GM19372 (cell line): ENCODE data around the gene RAI1.

Experiments
- ATAC-seq: cut with Tn5 transposase; IDR thresholded peaks from one replicate; pipeline ENCODE4 v1.9.1; 2021; ENCODE audit warnings: mild to moderate bottlenecking, low read depth, moderate library complexity; ENCODE audit not compliant: unreplicated experiment

RAI1 gene

DNA sequence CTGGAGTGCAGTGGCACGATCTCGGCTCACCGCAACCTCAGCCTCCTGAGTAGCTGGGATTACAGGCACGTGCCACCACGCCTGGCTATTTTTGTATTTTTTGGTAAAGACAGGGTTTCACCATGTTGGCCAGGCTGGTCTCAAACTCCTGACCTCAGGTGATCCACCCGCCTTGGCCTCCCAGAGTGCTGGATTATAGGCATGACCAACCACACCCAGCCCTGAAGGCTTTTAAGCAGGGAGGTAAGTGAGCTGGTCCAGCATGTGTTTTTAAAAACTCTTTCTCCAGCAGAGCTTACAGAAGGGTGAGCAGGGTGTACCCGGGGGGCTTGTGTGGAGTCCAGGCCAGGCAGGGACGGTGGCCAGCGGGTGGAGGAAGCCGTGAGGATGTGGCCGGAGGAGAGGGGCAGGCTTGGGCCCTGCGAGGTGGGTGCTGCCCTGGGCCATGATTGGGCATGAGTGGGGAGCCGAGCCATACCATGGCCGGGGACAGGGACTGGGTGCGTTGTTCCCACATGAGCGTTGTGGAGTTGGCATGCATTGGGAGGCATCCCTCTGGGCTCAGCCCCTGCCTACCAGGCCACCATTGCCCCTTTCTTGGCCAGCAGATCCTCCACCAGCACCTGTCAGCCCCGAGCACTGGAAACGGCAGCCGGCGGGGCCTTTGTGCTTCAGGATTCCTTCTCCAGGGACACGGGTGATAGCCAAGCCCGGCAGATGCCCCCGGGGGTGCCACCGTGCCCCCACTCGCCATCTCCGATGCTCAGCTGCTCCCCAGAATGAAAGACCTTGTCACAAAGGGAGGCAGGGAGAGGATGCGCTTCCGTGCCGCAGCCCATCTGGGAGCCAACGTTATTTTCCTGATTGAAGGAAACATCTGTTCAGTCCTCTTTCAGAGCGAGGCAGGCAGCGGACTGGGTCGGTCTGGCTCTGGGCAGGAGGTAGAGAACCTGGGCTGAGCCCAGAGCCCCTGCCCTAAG lies 64.5 kb downstream of the RAI1 start:
- no peak for ATAC-seq

DNA sequence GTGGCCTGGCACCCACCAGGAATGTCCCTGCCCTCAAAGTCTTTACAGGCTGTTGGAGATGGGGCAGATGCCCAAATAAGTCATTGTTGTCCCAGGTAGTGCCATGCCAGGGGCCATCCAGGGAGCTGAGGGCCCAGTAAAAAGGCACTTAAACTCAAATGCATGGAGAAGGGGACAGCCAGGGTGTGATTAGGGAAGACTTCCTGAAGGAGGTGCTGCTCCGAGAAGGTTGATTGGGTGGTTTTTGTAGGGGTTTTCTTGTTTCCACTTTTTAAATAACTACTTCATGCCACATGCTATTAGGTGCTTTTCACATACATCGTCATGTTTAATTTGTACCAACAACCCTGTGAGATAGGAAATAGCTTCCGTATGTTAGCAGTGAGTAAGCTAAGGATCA lies 66.9 kb downstream of the RAI1 start:
- ATAC-seq, result no peak

DNA sequence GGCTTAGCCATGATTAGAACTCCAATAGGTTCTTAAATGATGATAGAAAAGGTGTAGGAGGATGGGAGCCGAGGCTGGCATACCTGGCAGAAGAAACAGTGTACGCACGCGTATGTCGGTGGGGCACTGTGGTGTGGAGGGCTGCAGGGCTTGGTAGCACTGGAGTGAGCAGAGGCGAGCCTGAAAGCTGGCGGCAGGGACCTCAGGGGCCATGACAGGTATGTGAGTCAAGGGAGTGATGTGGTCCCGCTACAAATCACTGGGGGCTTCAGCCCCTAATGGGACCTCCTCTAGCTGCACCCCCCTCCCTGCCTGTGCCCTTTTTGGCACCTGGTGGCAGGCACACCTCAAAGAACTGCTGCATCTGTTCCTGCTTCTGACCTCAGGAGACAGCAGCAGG lies 67.3 kb downstream of the RAI1 start:
- no peak for ATAC-seq

DNA sequence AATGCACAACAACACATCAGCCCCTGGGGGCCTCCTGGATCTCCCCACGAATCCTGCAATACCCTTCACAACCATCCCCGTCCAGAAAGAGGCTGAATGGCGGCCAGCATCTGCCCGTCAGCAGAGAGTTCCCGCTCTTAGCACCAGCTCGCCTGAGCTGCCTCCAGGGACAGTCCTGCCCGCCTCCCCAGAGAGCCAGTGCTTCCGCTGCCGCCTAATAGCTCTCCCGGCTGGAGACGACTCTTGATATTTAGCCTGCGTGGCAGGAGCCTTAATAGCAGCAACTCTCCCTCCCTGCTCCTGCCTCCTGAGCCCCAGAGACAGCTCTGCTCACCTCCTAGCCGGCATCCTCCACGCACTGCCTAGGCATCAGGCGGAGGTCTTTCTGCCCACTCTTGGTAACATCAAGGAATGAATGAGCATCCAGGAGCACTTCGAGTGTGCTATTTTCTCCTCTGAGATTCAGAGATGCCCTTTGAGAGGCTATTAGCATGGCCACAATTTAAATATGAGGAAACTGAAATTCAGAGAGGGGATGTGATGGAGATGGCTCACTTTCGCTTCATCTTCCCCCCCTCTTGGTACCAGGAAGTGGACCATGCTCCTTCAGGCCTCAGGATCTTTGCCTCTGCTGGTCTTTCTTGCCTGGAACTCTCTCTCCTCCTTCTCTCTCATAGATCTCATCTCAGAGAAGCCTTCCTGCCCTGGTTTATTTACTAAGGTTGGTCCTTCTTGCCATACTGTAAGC lies 67.9 kb downstream of the RAI1 start:
- ATAC-seq, result no peak

DNA sequence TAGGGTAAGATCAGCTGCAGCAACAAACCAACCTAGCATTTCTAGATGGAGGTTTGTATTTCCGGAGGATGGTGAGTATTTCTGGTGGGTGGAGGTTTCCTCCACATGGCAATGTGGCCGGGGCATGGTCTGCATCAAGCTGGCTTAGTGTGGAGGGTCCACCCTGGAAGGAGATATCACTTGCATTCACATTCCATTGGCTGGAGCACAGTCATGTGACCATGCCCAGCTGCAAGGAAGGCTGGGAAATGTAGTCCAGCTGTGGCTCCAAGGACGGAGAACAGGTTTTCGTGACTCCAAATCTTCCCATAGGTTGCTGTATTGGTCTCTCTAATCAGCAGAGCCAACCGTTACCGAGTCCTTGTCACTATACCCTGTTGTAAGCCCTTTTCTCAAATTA lies 68.7 kb downstream of the RAI1 start:
- no peak for ATAC-seq

DNA sequence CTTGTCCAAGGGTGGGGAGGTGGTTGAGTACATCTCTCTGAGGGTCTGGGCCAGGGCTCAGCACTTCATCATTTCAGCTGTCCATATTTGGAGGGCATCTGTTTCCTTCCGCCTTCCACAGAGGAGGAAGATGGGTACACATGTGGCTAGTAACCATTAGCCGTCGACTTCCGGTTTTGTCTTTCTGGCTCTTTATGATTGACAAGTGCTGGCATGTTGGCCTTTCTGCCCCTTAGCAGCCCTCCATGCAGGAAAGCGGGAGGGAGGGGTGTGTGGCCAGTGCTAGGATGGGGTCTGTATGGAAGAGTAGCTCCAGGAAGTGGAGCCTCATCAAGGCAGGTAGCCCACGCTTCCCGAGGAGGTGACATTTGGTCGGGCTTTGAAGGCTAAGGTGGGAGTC lies 69.6 kb downstream of the RAI1 start:
- ATAC-seq, result no peak

DNA sequence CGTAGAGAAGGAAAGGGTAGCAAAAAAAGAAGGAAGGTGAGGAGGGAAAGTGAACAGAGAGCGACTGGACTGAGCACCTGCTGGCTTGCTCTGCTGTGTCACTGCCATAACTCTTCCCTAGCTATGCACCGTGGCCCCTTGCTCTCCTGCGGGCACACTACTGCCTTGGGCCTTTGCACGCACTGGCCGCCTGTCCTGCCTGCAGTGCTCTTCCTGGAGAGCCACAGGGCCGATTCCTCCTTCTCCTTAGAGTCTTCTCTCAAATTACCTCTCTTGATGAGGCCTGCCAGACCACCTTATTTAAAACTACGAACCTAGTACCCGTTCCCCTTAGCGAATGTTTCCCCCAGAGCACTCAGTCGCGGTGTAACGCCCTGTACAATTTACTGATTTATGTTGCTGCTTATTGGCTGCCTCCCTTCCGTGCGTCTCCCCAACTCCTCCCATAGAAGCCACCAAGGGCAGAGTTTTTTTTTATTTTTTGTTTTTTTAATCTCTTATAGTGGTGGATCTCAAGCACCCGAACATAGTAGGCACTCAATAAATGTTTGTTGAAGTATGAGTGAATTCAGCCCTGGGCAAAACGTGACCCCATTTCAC lies 70.3 kb downstream of the RAI1 start:
- ATAC-seq, result no peak

DNA sequence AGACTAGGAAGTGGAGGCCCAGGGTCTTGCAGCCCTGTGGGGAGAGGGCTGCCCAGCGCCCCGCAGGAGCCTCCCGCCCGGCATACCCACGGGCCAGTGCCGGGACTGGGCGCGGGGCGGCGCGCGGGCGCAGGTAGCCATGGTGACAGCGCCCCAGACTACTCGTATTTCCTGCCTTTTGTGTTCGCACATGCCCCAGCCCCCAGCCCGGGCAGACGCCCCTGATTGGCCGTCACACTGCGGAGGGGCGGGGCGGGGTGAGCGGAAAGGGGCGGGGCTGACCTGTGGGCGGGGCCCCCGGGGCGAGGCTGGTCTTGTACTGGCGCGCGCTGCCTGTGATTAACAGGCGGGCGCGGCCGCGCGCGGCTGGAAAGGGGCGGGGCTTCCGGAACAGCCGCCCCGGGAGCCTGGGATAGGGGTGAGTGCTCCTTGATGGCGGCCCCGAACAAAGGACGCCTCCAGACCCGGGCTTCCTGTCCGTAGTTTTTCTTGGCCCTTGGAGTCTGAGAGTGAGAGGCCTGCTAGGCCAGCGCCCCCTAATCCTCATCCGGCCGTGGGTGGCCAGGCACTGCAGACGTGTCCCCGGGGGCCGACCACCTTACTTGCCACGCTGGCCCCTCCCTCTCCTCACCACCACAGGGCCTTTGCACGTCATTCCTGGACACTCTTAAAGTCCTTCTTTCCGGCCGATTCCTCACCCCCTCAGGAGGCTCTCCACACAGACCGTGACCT lies 71.0 kb downstream of the RAI1 start:
- ATAC-seq, result peak; percentile 87

DNA sequence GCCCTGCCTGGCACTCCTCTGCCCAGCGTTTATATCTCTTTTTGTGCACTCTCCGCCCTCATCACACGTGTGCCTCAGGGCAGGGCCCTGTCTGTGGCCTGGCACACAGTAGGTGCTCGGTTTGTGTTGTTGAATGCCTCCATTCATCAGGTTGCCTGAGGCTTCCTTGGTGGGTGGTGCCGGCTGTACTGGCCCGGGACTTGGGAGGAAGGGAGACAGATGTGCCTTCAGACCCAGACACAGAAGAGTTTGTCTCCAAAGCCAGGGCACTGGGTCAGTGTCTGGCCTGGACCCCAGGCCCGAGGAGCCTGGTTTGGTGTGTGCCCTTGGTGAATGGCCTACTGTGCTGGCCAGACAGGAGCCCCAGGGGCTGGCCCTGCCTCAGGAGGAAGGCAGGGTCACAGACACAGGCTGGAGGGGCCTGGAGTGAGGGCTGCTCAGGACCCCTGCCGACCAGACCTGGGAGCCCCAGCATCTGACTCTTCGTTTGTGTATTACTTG lies 71.6 kb downstream of the RAI1 start:
- no peak for ATAC-seq

DNA sequence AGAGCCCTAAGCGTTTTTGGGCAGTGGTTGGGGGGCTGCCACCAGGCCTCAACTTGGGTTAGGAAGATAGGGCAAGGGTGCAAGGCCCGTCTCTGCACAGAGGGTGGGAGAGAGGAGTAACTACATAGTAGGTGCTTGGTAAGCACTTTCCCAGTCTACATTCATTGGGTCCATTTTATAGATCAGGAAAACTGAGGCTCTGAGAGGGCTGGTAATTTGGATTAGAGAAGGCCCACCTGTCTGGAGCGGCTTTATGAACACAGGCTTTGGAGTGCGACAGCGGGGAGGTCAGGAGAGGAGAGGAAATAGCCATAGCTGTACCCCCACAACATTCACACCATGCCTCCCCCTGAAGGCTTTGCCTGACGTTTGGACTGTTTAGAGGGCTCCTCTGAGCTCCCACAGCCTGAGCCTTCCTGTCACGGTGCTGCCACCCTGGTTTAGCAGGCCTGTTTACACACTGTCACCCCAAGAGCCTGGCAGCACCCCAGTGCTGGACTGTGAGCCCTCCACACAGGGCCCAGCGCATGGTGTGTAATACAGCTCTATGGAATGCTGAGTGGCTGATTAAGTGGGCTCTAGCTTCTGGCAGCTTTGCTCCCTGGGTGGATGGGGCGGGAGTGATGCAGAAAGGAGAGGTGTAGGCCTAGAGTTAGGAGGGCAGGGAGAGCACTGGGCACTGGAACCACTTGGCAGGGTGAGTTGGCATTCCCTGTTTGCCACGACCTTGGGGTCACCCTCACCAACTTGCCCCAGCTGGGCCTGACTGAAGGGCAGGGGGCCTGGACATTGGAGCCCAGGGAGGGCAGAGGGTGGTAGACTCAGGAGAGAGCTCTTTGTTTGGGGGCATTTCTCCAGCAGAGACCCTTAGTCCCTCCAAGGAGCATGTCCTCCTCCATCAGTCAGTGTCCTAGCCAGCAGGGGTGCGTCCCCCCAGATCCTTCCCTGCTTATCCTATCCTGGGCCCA lies 73.7 kb downstream of the RAI1 start:
- ATAC-seq, result no peak

DNA sequence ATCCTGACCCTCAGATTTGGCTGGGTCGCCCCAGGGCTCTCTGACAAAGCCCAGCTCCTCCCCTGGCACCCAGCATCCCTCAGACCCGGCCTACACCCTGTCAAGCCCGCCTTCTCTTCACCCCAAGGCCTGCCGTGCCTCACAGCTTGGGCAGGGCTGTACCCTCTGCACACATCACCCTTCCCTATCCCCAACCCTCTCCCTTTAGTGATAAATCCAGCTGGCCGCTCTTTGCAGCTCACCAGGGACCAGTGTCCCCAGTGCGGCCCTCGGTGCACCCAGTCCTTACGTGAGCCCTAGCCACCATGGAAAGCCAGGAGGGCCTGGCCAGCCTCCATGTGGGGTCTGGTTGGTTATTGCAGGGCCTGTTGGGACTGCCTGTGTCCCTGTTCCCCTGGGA lies 74.5 kb downstream of the RAI1 start:
- no peak for ATAC-seq

DNA sequence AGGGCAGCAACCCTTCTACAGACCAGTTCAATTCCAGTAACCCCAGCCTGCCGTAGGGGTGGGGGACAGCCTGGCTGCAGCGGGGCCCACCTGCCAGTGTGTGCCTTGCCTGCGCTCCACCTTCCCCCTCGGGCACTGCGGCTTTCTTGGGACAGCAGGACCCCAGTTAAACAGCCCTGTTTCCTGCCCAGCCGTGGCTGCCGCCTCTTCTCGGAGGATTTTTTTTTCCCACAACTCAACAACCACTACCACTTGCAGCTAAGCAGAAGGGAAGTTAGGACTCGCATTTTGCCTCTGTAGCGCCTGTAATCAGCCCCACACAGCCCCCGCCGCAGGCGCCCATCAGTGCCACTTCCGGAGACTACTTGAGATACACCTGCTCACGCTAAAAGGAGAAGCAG lies 76.1 kb downstream of the RAI1 start:
- ATAC-seq, result no peak

DNA sequence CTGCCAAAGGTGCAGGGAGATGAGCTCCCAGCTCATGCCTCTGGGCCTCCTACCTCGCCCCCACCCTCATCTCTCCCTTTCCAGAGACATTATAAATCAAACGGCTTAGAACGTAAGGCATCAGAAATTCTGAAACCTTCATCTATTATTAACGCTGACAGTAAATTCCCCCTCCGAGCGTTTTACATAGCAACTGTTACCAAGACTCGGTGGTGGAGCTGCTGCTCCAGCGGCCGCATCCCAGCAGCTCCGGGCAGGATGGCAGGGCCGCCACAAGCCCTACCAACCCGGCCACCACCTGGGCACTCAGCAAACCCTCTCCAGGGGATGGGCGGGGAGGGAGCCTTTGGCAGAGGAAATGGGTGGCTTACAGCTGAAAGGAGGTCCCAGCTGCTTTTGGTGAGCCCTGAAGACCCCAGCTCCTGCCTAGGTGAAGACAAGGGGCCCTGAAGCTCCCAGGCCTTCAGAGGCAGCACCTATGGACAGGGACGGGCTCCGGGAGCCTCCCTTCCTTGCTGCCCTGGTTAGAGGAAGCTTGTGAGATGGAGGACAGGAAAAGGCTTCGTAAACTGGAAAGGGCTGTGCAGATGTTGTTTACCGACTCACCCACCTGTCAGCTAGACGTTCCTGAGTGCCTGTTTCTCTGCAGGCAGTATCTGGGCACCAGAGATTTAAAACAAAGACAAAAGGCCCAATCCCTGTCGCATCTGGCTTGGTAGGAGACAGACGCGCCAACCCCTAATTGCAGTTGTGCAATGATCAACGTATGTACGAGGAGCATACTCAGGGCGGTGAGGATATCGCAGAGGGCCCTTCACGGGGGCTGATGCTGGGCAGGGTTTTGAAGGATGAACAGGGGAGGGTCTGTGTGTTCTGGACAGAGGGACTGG lies 76.9 kb downstream of the RAI1 start:
- ATAC-seq, result no peak

DNA sequence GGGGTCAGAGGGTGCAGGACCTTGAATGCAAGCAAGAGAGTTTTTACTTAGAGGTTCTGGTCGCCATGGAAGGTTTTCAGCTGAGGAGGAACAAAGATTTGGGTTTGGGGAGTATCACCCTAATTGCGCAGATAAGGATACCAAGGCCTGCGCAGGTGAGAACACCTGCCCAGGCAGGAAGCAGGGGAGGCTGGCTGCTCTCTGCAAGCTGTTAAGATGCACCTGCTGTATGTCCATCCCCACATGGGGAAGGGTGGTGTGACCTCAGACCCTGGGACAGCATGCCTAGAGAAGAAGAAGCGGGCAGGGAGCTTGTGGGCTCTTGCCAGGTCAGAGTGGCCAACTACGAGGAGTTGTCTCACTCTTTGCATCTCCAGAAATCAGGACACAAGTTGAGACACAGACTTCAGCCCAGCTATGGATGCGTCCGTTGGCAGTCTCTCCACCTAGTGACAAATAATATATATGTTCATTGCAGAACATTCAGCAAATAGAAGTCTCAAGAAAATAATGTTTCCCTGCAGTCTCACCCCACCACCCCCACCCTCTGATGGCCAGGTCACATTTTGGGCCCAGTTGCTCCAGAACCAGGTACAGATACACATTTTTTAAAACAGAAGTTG lies 77.8 kb downstream of the RAI1 start:
- ATAC-seq, result no peak

DNA sequence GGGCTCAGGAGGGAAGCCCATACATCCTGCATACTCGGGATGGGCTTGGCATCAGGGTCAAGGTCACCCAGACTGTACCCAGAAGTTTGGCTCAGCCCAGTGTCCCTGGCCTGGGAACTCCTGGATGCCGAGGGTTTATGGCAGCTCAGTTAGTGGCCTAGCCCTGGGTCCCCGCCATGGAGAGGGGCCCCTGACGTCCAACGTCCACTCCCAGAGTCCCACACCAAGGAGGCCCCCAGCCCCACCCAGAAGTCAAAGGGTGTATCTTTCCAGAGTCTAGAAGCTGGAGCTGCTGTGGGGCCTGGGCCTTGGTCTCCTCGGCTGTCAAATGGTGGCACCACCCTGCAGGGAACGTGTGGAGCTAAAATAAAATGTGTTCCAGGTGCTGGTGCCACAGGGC lies 79.1 kb downstream of the RAI1 start:
- ATAC-seq, result no peak

DNA sequence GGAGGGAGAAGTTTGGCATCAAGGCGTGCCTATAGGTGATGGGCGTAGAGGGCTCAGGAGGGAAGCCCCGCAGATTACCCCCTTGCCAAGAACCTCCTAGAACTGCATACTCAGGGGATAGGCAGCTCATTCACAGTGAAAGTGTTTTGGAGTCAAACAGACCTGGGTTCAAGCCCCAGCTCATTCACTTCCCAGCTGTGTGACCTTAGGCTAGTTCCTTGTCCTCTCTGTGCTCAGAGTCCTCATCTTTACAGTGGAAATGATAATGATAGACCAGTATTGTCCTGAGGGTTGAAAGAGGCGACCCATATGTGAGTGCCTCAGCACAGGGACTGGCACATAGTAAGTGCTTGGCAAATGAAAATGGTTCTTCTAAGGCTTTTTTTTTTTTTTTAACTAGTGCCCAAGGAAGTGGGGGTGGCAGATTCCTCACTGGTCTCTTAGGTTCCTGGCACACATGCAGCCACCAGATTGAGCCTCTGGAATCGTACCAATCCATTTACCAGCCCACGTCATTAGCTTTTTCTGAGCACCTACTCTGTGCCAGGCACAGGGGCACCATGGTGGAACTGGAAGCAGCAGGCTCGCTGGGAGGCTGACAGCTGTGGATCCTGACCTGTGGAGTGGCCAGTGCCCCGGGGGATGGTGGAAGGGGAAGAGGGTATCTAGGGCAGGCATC lies 79.8 kb downstream of the RAI1 start:
- ATAC-seq, result no peak
